Progenitor cell of endocrine pancreas (in vitro differentiated cells): Measurements from ENCODE around the gene ITPR3. TPM values are rescaled to one million over a fixed set of nuclear protein-coding genes. Genes with fewer than 3 reads are reported as not detected.

Experiments
- DNase-seq: peaks from one replicate; pipeline ENCODE4 v3.0.0; 2021; ENCODE audit warnings: low spot score; ENCODE audit not compliant: unreplicated experiment
- H3K27ac Mint-ChIP-seq: 2 replicates; pipeline ENCODE4 v1.8.0; 2021; ENCODE audit warnings: mild to moderate bottlenecking, moderate library complexity, mixed read lengths
- H3K27me3 Mint-ChIP-seq: 2 replicates; pipeline ENCODE4 v1.8.0; 2021; ENCODE audit warnings: mixed read lengths
- H3K36me3 Mint-ChIP-seq: 2 replicates; pipeline ENCODE4 v1.8.0; 2022; ENCODE audit warnings: mixed read lengths; ENCODE audit not compliant: insufficient read depth
- H3K4me1 Mint-ChIP-seq: 2 replicates; pipeline ENCODE4 v1.8.0; 2021; ENCODE audit warnings: low read depth, mixed read lengths
- H3K4me3 Mint-ChIP-seq: 2 replicates; pipeline ENCODE4 v1.8.0; 2021; ENCODE audit warnings: low read depth, mild to moderate bottlenecking, moderate library complexity, mixed read lengths
- H3K9me3 Mint-ChIP-seq: 2 replicates; pipeline ENCODE4 v1.8.0; 2021; ENCODE audit warnings: low read depth, mixed read lengths
- total RNA-seq: library from RNA; stranded (reverse); gene quantifications from 2 replicates; pipeline ENCODE4 v1.2.1, GENCODE V29; 2021
- TF ChIP-seq, protein P1 (sequence below): fragments of 200-600 bp; sonication (generic); IDR thresholded peaks from one replicate; pipeline ENCODE4 v1.5.0; 2021; ENCODE audit warnings: antibody characterized with exemption, mild to moderate bottlenecking; ENCODE audit not compliant: unreplicated experiment

Gene ITPR3
- total RNA-seq, 1 donor from 2014 or later = 28.3 TPM

DNA sequence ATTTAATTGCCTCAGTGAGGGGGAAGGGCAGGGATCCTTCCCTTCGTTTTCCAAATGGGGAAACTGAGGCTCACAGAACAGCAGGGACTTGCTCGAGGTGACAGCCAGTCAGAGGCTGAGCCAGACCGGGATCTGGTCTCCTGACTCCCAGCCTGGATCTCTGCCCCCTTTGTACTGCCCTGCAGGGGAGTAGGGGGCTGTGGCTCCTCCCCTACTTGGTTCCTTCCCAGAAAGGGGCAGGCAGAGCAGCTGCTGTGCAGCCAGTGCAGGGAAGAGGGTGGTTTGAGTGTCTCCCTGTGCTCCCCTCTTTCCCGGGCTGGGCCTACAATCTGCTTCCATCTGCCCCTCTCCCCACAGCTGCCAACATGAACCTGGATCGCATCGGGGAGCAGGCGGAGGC, 52.7 kb downstream of the ITPR3 start:
- no peak for DNase-seq
- Mint-ChIP-seq H3K27me3 (no peaks in the 10 kb centered on the region), H3K4me1 (no peaks in the 10 kb centered on the region), H3K36me3 (peaks cover 5% of the 10 kb centered on the region), H3K9me3 (no peaks in the 10 kb centered on the region), H3K27ac (no peak overlapping the region), H3K4me3 (no peak overlapping the region)
- TF ChIP-seq, protein P1, sequence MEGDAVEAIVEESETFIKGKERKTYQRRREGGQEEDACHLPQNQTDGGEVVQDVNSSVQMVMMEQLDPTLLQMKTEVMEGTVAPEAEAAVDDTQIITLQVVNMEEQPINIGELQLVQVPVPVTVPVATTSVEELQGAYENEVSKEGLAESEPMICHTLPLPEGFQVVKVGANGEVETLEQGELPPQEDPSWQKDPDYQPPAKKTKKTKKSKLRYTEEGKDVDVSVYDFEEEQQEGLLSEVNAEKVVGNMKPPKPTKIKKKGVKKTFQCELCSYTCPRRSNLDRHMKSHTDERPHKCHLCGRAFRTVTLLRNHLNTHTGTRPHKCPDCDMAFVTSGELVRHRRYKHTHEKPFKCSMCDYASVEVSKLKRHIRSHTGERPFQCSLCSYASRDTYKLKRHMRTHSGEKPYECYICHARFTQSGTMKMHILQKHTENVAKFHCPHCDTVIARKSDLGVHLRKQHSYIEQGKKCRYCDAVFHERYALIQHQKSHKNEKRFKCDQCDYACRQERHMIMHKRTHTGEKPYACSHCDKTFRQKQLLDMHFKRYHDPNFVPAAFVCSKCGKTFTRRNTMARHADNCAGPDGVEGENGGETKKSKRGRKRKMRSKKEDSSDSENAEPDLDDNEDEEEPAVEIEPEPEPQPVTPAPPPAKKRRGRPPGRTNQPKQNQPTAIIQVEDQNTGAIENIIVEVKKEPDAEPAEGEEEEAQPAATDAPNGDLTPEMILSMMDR = no peak

DNA sequence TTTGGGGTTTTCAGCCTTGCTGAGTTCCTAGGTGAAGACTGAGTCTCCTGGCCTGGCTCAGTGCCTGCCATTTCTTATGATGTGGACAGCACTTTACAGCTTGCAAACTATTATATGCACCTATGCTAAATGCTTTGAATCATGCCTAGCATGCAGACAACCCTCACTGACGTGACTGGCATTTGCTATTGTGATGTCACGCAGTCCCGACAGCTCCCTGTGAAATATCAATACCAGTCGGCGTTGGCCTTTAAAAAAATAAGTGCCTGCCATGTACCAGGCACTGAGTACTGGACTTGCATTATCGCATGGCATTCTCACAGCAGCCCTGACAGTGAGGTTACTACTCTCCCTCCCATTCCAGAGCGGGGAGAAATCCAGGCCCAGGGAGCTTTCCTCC, 54.8 kb downstream of the ITPR3 start:
- Mint-ChIP-seq H3K36me3 (peaks cover 11% of the 10 kb centered on the region), H3K9me3 (no peaks in the 10 kb centered on the region)
- TF ChIP-seq, protein P1 = no peak

DNA sequence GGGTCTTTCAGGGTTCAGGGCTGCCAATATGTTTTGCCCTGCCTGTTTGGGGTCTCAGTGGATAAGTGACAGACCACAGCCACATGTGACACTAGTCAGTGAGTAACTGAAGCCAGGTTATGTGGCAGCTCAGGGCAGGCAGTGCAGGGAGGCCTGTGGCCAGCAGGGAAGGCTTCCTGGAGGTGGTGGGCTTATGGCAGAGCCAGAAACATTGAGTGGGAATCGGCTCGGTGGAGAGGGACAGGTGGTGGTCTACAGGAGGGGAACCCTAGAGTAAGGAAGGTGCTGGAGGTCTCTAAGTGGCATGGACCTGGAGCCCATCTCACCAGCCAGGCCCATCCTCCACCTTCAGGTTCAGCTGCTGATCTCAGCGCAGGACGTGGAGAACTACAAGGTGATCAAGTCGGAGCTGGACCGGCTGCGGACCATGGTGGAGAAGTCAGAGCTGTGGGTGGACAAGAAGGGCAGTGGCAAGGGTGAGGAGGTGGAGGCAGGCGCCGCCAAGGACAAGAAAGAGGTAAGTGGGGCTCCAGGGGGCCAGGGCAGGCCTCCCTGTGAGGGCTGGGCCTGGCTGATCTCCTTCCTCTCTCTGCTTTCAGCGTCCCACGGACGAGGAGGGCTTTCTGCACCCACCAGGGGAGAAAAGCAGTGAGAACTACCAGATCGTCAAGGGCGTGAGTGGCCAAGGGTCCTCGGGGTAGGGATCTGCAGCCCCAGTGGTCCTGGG, 55.5 kb downstream of the ITPR3 start:
- Mint-ChIP-seq H3K4me3 (no peak overlapping the region), H3K27ac (peak overlapping the region; percentile 90), H3K4me1 (no peaks in the 10 kb centered on the region), H3K9me3 (no peaks in the 10 kb centered on the region), H3K36me3 (peaks cover 13% of the 10 kb centered on the region), H3K27me3 (no peaks in the 10 kb centered on the region)
- TF ChIP-seq, protein P1 = no peak
- DNase-seq = no peak

More for the DNA sequence above, 54.8 kb downstream of the ITPR3 start:
- Mint-ChIP-seq H3K27me3 (no peaks in the 10 kb centered on the region), H3K4me3 (no peak overlapping the region), H3K4me1 (no peaks in the 10 kb centered on the region), H3K27ac (peak overlapping the region; percentile 90)
- DNase-seq = no peak

DNA sequence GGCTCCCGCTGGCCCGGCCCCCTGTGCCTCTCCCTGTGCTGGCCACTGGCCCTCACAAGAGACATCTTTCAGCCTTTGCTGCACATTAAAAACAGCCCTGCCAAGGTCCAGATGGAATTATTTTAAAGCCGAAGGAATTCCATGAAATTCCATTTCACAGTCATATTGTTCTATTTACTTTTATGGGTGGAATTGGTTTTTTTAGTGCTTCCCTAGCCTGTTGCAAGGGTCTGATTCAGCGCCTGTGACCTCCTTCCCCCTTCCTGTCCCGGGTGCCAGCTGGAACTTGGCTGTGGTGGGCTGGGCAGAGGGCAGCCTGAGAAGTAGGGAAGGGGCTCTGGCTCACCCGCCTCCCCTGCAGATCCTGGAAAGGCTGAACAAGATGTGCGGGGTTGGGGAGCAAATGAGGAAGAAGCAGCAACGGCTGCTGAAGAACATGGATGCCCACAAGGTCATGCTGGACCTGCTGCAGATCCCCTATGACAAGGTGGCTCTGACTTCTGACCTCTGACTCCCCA, 56.1 kb downstream of the ITPR3 start:
- Mint-ChIP-seq H3K4me3 (no peak overlapping the region), H3K4me1 (no peaks in the 10 kb centered on the region), H3K36me3 (peaks cover 13% of the 10 kb centered on the region), H3K27ac (no peak overlapping the region), H3K9me3 (no peaks in the 10 kb centered on the region), H3K27me3 (no peaks in the 10 kb centered on the region)
- TF ChIP-seq, protein P1 = no peak
- no peak for DNase-seq

DNA sequence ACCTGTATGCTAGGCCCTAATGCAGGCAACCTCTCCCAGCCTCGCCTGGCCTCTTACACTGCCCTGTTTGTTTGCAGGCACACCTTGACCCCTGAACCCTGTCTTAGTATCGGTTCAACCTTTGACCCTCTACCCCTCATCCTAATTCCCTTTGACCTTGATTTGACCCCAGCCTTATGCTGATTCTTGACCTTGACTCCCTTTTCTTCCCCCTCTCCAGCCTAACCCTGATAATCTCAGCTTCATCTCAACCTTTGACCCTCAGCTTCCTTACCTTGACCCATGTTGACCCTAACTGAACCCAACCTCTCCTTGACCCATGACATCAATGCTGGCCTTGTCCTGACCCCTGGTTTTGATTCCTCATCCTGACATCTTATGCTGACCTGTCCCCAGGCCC, 56.6 kb downstream of the ITPR3 start:
- Mint-ChIP-seq H3K27ac (no peak overlapping the region), H3K27me3 (no peaks in the 10 kb centered on the region)

More for the DNA sequence above, 56.6 kb downstream of the ITPR3 start:
- H3K4me1 Mint-ChIP-seq = no peaks in the 10 kb centered on the region
- H3K36me3 Mint-ChIP-seq = peaks cover 13% of the 10 kb centered on the region
- TF ChIP-seq, protein P1 = no peak
- H3K4me3 Mint-ChIP-seq = no peak overlapping the region
- no peak for DNase-seq
- H3K9me3 Mint-ChIP-seq = no peaks in the 10 kb centered on the region
